Sciatic nerve (tissue), 2 donors: ENCODE data around the gene LMCD1. TPM values are rescaled to one million over a fixed set of nuclear protein-coding genes. Genes with fewer than 3 reads are reported as not detected.

Experiments used
- ATAC-seq: fragments of 200-7000 bp; cut with Tn5 transposase; one replicate; pipeline ENCODE4 v1.9.1; 2020; ENCODE audit warnings: mild to moderate bottlenecking, moderate library complexity
- DNase-seq: peaks from one replicate; pipeline ENCODE4 v3.0.0-alpha.2; 2020; ENCODE audit warnings: low spot score
- intact Hi-C: fragments of 100-400 bp; cut with DNase I; formaldehyde crosslinking; loops from one replicate; pipeline ENCODE4 v1.14.2; 2022
- total RNA-seq: library from RNA; stranded (reverse); fragmentation: NEBNext Ultra II Directional; extraction: Animal tissue kit (Norgen Biotek cat#: 25700); gene quantifications from one replicate; pipeline ENCODE4 v1.2.1, GENCODE V29; 2021
- donor health status: DM: no; HTN: no; CAD: no.
- donor health status: DM: no; HTN: no; CAD: no.

LMCD1 gene
- total RNA-seq, 1 donor from 2014 or later, result 68.7 TPM

DNA sequence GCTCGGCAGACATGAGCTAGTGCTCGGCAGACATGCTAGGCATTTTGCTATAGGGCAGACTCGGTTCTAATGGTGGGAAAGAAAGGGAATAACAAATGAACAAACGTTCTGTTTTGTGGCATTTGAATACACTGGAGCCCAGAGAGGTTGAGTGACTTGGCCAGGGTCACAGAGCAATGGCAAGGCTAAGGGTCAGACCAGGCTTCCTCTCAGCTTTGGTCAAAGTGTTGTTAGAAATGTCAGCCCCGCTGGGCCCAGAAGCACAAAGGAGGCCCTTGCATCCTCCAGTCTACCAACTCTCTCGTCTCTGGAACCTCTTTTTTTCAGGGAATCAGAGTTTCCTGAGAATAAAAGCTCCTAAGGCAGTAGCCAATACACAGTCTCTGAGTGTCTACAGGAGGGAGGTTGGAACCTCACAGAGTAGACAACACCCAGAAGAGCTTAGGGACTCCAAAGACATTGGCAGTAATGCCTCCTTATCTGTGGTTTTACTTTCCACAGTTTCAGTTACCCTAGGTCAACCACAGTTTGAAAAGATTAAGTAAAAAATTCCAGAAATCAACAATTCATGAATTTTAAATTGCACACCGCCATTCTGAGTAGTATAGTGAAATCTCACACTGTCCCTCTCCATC lies 95.7 kb downstream of the LMCD1 start:
- intact Hi-C loops, result no loop called here
- DNase-seq (no peak), ATAC-seq (no peak)

DNA sequence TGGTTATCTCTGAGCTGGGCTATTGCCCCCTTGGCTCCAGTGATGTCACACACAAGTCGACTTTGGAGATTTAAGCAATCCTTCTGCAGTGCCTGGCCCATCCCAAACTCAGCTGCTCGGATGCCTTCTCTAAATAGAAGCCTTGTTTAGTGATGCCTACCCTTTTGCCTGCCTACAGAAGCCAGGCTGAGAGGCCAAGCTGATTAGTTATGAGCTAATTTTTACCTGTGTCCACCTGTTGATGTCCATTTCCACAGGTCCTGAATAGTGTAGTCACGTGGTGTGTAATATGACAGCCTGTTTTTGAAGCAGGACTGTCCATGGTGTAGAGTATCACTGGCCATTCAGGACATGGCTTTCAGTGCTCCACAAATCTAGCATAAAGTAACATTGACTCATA lies 97.5 kb downstream of the LMCD1 start:
- ATAC-seq, result no peak
- intact Hi-C loops, result no loop called here
- no peak for DNase-seq

DNA sequence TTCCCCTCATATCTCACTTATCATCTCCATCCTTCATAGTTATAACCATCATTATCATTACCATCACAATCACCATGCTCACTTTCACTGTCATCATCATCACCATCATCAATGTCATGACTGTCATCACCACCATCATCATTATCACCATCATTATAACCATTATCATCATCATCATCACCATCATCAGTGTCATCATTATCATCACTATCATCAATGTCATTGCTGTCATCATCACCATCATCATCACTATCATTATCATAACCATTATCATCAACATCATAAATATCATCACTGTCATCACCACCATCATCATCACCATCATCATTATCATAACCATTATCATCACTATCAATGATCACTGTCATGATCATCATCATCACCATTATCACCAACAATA lies 98.8 kb downstream of the LMCD1 start:
- DNase-seq (no peak), ATAC-seq (no peak)
- intact Hi-C loops, result no loop called here

DNA sequence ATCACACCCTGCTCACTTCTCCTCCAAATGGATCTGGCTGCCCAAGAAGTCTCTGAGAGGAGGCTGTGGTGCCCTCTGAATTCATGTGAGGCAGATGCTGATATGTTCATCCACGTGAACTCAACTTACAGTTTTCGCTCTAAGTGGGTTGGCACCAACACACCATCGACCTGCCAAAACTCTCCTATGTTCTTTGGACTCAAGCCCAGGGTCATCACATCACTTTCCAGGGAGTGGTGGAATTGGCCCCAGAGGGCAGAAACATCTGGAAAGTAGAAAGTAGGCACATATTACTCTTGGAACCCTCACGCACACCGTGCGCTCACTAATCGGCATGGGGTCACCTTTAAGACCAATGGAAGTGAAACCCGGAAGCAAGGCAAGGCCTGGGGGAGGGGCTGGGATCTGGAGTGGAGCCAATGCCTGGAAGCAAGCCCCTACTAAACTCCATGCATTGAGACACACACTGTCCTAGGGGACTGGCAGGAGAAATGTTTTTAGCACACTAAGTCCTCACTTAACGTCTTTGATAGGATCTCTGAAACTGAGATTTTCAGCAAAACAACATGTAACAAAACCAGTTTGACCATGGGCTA lies 101.6 kb downstream of the LMCD1 start:
- ATAC-seq (peak; percentile 27), DNase-seq (no peak)
- intact Hi-C loops, result no loop called here

DNA sequence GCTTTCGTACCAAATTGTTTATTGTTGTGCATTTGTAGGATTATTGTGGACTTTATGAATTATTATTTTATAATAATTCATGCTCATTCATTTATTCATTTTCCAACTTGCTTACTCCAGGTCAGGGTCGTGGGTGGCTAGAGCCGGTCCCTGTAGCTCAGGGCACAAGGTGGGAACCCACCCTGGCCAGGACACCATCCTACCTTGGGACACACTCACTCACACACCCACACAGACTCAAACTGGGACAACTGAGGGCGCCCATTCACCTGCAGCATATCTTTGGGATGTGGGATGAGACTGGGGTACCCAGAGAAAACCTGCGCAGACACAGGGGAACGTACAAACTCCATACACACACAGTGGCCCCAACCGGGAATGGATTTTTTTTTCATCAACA lies 102.4 kb downstream of the LMCD1 start:
- ATAC-seq, result no peak
- no peak for DNase-seq
- intact Hi-C loops, result no loop called here

DNA sequence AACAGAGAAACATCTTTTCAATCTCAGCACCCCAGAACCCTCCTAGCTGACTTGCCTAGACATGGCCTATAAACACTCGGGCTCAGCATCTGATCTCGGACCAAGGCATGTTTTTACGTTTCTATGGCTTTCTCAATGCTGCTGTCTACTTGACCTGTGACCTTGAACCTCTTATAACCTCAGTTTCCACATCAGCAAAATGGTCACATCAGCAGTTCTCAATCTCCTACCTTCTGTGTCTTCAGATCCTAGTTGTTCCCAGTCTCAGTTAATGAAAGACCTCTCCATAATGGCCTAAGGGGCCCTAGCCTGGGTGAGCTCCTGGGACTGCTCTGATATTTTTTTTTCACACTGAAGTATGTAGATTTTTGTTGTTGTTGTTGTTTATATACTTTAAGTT lies 103.4 kb downstream of the LMCD1 start:
- ATAC-seq (no peak), DNase-seq (no peak)
- intact Hi-C loops, result no loop called here

DNA sequence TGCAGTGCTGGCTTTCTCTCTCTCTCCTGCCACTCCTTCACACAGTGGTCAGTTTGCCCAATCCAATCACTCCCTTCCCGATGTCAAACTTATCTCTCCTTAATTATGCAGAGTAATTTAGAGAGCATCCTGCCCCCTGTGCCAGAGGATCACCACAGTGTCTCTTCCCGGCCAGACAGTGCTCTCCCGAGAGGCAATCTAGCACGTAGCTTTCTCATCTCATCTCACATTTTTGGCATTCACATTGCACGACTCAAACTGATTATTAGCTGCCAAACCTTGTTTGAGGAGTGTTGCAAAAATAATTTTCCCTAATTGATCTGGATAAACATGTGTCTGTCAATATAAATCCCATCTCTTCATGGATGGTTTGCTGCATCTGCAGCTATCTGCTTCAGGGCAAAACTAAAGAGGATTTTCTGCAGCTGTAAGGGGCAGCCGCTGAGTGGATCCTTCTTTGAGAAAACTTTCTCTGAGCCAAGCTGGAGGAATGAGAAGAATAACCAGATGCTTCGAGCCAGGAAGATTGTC lies 105.1 kb downstream of the LMCD1 start:
- DNase-seq (no peak), ATAC-seq (no peak)
- intact Hi-C loops, result no loop called here

DNA sequence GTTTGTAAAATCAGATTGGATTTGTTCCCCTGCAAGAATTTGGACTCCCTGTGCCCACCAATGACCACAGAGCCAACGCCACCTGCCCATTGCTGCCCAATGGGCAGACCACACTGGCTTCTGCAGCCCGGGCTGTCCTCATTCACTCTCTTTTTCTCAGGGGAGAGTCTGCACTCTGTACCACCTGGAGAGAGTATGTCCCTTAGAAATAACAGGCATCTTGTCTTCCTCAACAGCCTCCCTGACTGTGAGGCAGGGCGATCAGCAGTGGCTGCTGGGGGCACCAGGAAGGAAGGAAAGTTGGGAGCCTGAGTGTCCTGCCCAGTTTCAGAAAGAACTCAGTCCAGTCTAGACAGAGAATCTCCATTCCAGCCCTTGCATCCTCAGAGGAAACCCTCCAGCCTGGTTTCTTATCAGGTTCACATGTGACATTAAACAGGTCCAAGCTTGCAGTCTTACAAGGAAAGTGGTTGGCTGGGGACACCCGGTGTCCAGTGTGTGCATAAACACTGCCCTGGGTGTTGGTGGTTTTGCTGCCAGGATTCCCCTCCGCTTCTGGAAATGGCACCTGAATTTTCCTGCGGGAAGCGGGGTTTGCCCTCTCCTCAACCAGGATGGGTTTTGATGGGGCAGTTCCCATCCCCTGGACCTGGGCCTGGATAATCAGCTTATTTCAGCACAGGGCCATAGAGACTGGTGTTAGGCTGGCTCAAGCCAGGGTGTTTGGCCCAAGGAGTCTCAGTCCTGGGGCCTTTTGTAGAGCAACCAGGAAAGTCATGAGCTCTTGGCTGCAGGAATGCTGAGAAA lies 105.8 kb downstream of the LMCD1 start:
- intact Hi-C loops, result no loop called here
- DNase-seq, result no peak
- ATAC-seq, result peak; percentile 90

DNA sequence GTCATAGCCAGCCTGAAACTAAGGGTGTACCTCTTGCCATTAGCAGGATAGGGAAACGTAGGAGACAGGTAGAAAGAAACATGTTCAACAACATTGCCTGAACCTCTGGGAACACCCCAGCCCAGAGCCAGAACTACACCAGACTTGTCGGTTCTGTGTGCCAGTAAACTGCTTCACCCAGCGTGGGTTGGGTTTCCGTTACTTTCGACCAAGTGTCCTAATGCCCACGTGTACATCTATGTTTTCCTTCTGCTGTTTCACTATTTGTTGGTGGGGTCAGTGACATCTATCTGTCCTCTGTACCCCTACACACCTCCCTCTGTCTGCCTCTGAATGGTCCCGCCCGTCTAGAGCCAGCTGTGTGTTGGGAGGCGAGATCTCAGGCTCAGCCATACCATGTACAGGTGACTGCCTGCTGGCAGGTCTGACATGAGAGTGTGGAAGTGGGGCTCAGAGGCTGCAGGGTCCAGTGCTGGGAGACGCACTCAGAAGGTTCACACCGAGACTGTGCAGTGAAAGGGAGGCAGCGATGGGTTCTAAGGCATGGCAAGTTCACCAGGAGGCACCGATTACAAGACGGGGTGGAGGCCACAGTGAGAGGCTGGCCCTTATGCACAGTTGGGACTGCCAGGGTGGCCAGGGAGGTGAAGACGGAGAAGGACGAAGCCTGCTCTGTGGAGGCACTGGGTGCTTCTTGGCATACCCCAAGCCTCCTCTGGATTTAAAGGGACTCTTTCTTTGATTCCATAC lies 106.6 kb downstream of the LMCD1 start:
- no peak for DNase-seq
- intact Hi-C loops, result no loop called here
- ATAC-seq, result peak; percentile 22

DNA sequence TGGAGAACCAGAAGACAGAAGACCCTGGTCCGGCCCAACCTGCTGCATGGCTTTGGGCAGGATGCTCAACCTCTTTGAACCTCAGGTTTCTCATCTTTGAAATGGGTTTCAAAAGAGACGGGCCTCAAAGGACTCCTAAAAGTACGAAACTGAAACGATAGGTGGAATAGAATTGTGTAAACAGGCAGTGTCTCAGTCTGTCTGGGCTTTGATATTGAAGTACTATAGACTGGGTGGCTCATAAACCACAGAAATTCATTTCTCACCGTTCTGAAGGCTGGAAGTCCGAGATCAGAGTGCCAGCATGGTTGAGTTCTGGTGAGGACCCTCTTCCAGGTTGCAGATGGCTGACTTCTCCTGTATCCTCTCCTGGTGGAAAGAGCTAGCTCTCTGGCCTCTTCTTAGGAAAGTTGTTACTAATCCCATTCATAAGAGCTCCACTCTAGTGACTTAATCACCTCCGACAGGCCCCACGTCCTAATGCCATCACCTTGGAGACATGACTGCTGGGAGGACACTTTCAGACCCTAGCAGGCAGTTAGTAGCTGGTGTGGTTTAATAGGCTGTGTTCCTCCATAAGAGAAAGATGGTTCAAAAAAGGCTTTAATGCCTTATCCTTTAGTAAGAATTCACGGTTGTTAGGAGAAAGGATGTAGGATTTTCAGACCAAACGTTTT lies 107.3 kb downstream of the LMCD1 start:
- intact Hi-C loops, result no loop called here
- no peak for DNase-seq
- no peak for ATAC-seq

DNA sequence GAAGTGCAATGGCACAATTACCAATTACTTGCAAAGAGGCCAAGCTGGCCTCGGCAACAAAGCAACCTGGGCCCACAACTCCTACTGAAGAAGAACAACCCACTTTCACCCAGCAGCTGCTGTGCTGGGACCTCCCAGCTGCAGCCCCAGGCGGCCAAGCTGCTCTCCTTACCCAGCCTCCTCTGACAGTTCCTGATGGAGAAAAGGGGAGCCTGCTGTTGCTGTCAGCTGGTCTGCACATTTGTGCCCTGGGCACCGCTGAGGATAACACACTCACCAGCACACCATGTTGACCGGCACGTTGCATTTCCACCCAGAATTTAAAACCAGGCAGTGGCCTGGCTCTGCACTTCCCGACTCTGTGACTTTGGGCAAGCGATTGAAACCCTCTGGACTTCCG lies 109.3 kb downstream of the LMCD1 start:
- no peak for DNase-seq
- intact Hi-C loops, result no loop called here
- no peak for ATAC-seq

DNA sequence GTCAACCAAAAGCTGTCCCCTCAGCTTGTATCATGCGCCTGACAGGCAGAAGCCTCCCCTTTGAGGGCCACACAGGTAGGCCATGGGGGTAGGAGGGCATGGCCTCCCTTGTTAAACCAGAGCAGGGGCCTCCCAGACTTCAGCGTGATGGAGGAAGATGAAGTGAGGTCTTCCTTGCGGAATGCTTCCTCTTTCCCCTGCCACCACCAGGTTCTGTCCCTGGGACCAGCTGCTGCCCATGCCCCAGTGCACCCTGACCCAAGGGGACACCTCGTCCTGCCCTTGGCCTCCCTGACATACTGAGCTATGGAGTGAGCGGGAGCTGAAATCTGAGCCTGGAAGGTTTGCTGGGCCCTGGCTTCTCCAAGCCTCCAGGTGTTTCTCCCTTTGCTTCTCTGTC lies 116.3 kb downstream of the LMCD1 start:
- DNase-seq (peak; percentile 41), ATAC-seq (no peak)
- intact Hi-C loops, result no loop called here

DNA sequence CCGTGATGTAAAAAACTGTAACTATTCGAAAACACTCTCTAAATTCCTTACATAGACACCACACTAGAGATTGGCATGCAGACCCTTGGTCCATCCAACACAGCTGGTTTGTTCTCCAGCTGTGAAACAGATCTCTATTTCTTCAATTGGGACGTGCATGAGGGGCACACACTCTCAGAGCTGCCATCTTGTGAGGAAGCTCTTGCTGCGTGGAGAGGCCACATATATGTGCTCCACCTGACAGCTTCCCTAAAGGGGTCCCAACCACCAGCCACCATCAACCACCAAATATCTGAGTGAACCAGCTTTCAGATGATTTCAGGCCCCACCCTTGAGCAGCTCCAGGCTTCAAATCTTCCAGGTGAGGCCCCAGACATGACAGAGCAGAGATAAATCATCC lies 117.3 kb downstream of the LMCD1 start:
- ATAC-seq (no peak), DNase-seq (peak; percentile 6)
- intact Hi-C loops, result no loop called here

DNA sequence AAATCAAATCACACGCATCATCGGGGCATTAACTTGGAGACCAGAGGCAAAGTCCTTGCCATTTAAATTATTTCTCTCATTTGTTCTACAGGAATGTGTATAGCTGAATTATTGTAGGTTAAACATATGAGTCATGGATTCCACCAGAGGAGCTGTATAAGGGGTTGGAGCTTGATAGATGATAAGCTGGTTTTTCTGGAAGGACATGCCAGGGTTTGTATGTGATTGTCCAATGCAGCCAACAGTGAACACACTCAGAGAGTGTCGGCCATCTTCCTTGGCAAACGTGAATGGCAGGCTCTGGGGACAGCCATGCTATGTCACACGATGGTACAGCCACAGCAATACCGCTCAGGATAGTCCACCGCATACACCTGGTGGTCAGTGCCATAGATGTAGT lies 117.9 kb downstream of the LMCD1 start:
- intact Hi-C loops, result no loop called here
- DNase-seq (no peak), ATAC-seq (no peak)

DNA sequence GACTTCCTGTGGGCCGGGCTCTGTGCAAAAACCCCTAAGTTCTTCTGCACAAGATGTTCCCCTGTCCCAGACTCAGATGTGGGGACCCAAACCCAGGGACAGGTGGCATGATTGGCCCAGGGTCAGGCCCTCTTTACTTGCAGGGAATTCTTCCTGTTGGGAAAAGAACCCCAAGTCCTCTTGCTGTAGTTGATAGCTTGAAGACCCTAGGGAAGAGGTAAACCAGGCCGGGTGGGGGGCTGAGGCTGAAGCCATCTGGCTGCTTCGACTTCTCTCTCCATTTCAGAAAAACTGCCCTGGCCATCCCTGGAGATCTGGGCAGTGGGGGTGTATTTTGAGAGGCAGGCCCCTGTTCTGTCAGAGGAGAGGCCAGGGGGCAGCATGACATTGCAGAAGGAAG lies 119.5 kb downstream of the LMCD1 start:
- DNase-seq (no peak), ATAC-seq (no peak)
- intact Hi-C loops, result no loop called here

DNA sequence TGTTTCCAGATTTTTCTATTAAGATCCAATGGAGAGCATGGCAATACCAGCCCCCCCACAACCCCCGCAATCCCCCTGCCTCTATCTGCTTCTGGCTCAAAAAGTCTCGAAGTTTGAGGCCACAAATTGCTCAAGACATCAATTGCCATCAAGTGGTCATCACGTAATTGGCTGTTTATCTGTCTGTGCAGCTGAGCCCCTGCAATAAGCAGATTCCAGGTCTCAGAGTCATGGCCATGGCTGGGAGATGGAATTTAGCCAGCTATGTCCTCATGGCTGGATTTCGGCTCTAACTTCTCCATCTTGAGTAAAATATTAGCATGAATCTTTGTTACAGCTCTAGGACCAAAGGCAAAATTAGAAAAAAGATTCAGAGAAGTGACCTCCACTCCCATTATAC lies 120.2 kb downstream of the LMCD1 start:
- no peak for DNase-seq
- no peak for ATAC-seq
- intact Hi-C loops, result loop anchor here (2.0 kb wide), 1 partner anchor 179 kb away; no protein-coding TSS in a partner anchor

DNA sequence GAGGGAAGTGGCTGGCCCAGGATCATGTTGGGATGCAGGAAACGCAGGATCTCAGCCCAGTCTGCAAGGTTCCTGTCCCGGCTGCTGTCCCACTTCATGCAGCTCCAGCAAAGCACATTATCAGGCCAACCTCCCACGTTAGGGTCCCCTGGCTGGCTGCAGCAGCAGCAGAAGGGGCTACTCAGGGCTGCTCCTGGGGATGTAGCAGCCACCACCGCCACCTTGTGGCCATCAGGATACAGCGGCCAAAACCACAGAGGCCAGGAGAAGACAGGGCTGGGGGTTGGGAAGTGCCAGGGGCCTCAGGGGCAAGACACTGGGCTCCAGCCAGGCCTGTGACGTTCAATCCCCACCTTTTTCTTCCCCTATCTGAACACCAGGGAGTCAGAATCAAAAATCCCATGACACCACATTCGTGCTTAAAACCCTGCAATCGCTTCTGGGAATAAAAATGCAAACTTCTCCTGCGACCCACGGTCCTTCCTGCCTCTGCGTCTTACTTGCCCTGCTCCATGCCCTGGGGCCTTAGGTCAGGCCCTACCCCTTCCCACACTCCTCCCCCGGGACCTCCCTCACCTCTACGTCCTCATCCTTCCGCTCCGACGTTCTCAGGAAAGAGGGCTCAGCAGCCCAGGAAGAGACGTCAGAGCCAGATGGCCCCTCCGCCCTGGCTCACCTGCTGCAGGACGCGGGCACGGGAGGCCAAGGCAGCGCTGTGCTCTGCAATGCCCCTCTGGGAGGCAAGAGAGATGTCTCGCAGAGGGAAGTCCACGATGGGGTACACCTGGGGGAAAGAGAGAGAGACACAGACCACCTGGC lies 121.5 kb downstream of the LMCD1 start:
- DNase-seq (peak; percentile 84), ATAC-seq (peak; percentile 91)
- intact Hi-C loops, result loop anchor here (2.0 kb wide), 1 partner anchor 180 kb away; no protein-coding TSS in a partner anchor

DNA sequence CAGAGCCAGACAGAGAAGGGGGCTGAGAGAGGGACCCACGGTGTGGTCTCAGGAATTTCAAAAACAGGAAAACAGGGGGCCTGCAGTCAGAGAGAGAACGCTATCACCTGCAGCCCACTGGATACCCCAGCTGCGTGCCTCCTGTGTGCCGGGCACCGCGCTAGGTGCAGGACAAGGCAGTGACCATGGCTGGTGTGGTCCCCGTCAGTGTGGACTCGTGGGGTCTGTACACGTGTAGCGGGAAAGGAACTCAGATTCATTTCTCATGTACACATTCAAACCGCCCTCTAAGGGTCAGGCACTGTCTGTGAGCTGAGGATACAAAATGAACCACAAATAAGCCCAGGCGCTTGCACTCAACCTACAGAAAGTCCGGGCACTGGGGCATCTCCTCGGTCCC lies 122.1 kb downstream of the LMCD1 start:
- DNase-seq (peak; percentile 34), ATAC-seq (peak; percentile 4)
- intact Hi-C loops, result loop anchor here (2.0 kb wide), 1 partner anchor 181 kb away; no protein-coding TSS in a partner anchor
